GM21576 (cell line): Measurements from ENCODE around the gene RAI1.
"Not testable (repeated sequence)": the region's sequence is repeated elsewhere in the genome, so short reads cannot be mapped to it uniquely, and the experiment has no call there.

Experiments
- ATAC-seq: cut with Tn5 transposase; IDR thresholded peaks from one replicate; pipeline ENCODE4 v1.9.1; 2021; ENCODE audit warnings: mild to moderate bottlenecking, moderate library complexity; ENCODE audit not compliant: unreplicated experiment

Gene RAI1

GRCh38 chr17:17681187-17681743, at the start of gene RAI1:
Gene RAI1, plus strand, starts transcription at chr17:17681458. Its CDS starts 111,491 bp downstream, at chr17:17792949.
- ATAC-seq, result no peak

GRCh38 chr17:17632690-17633089, 48.6 kb upstream of the RAI1 start:
- ATAC-seq, result not testable (repeated sequence)

GRCh38 chr17:17633310-17633709, 47.9 kb upstream of the RAI1 start:
- ATAC-seq, result no peak

GRCh38 chr17:17635126-17635525, 46.1 kb upstream of the RAI1 start:
- no peak for ATAC-seq

GRCh38 chr17:17635537-17636271, 45.6 kb upstream of the RAI1 start:
- ATAC-seq, result not testable (repeated sequence)

GRCh38 chr17:17636272-17636885, 44.9 kb upstream of the RAI1 start:
- no peak for ATAC-seq

GRCh38 chr17:17638467-17638866, 42.8 kb upstream of the RAI1 start:
- ATAC-seq, result no peak

- not testable (repeated sequence) for ATAC-seq
Observed at GRCh38 chr17:17639661-17640270, 41.5 kb upstream of the RAI1 start.

GRCh38 chr17:17641621-17642409, 39.4 kb upstream of the RAI1 start:
- no peak for ATAC-seq

GRCh38 chr17:17645148-17645547, 36.1 kb upstream of the RAI1 start:
- not testable (repeated sequence) for ATAC-seq

- no peak for ATAC-seq
Observed at GRCh38 chr17:17645961-17646360, 35.3 kb upstream of the RAI1 start.

- ATAC-seq, result no peak
Observed at GRCh38 chr17:17647524-17648178, 33.6 kb upstream of the RAI1 start.

- ATAC-seq, result no peak
Observed at GRCh38 chr17:17648762-17649161, 32.5 kb upstream of the RAI1 start.

- ATAC-seq, result no peak
Observed at GRCh38 chr17:17650959-17651358, 30.3 kb upstream of the RAI1 start.

- ATAC-seq, result no peak
Observed at GRCh38 chr17:17653343-17653742, 27.9 kb upstream of the RAI1 start.

- no peak for ATAC-seq
Observed at GRCh38 chr17:17659340-17659739, 21.9 kb upstream of the RAI1 start.

- no peak for ATAC-seq
Observed at GRCh38 chr17:17661134-17661533, 20.1 kb upstream of the RAI1 start.

- ATAC-seq, result no peak
Observed at GRCh38 chr17:17661834-17662385, 19.3 kb upstream of the RAI1 start.

- ATAC-seq, result no peak
Observed at GRCh38 chr17:17663160-17664063, 17.8 kb upstream of the RAI1 start.
